ENCODE data around the gene TMBIM6. TPM values are rescaled to one million over a fixed set of nuclear protein-coding genes. Genes with fewer than 3 reads are reported as not detected.
A peak's percentile ranks its signal among the peaks of the same experiment; 100 is the strongest.

Gene TMBIM6
- total and polyA plus RNA-seq, 9 of the 15 experiments (the other 6 are each of a cell fraction or from before 2014, with no cell fraction given): 147 to 1,288 (median 352) TPM

DNA sequence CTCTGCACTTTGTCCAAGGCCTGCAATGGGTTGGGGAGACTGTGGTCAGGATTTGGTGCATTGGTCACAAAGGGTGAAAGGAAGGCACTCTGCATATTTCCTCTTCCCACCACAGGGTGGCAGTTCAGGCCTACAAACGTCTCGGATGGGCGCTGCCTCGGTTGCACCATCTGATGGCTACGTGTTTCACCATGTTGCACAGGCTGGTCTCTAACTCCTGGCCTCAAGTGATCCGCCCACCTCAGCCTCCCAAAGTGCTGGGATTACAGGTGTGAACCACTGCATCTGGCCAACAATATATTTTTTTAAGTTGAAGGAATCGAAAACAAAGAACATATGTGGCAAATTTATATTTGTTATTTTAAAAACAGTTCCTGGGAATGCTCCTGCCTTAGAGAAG is 35.1 kb downstream of the TMBIM6 start (continued):
- TF ChIP-seq, protein P1, sequence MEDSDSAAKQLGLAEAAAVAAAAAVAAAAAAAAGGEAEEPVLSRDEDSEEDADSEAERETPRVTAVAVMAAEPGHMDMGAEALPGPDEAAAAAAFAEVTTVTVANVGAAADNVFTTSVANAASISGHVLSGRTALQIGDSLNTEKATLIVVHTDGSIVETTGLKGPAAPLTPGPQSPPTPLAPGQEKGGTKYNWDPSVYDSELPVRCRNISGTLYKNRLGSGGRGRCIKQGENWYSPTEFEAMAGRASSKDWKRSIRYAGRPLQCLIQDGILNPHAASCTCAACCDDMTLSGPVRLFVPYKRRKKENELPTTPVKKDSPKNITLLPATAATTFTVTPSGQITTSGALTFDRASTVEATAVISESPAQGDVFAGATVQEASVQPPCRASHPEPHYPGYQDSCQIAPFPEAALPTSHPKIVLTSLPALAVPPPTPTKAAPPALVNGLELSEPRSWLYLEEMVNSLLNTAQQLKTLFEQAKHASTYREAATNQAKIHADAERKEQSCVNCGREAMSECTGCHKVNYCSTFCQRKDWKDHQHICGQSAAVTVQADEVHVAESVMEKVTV (CRISPR knock-in tag; IDR thresholded peaks at IDR 0.05): peak; percentile 85
- TF ChIP-seq RBFOX2 (IDR thresholded peaks at IDR 0.05; ENCODE audit: low read depth, low read length): peak; percentile 33; the same call in 1 of the 2 replicates
- no peak for TF ChIP-seq ZNF717 (CRISPR knock-in tag; IDR thresholded peaks at IDR 0.05)
- TF ChIP-seq ZNF696 (CRISPR knock-in tag; conservative IDR thresholded peaks at IDR 0.05): no peak
- TF ChIP-seq CEBPZ (IDR thresholded peaks at IDR 0.05; ENCODE audit: borderline replicate concordance, low read depth, low read length): no peak
- TF ChIP-seq FOXJ2 (tag; IDR thresholded peaks at IDR 0.05): no peak
- no peak for TF ChIP-seq CREB1 (IDR thresholded peaks at IDR 0.05)
- no peak for TF ChIP-seq CREB1 (CRISPR knock-in tag; IDR thresholded peaks at IDR 0.05)
- TF ChIP-seq, protein P2, sequence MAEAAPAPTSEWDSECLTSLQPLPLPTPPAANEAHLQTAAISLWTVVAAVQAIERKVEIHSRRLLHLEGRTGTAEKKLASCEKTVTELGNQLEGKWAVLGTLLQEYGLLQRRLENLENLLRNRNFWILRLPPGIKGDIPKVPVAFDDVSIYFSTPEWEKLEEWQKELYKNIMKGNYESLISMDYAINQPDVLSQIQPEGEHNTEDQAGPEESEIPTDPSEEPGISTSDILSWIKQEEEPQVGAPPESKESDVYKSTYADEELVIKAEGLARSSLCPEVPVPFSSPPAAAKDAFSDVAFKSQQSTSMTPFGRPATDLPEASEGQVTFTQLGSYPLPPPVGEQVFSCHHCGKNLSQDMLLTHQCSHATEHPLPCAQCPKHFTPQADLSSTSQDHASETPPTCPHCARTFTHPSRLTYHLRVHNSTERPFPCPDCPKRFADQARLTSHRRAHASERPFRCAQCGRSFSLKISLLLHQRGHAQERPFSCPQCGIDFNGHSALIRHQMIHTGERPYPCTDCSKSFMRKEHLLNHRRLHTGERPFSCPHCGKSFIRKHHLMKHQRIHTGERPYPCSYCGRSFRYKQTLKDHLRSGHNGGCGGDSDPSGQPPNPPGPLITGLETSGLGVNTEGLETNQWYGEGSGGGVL (CRISPR knock-in tag; IDR thresholded peaks at IDR 0.05): no peak
- no peak for TF ChIP-seq PKNOX1 (IDR thresholded peaks at IDR 0.05)
- TF ChIP-seq, protein P3, sequence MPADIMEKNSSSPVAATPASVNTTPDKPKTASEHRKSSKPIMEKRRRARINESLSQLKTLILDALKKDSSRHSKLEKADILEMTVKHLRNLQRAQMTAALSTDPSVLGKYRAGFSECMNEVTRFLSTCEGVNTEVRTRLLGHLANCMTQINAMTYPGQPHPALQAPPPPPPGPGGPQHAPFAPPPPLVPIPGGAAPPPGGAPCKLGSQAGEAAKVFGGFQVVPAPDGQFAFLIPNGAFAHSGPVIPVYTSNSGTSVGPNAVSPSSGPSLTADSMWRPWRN (IDR thresholded peaks at IDR 0.05; ENCODE audit: low read depth): no peak
- no peak for TF ChIP-seq YY1 (IDR thresholded peaks at IDR 0.05; ENCODE audit: borderline replicate concordance in 1 of 3, control insufficient read depth in 1 of 3, extremely low read depth in 1 of 3, insufficient read depth in 3 of 3, insufficient read length in 1 of 3, insufficient replicate concordance in 2 of 3, low read depth in 1 of 3, low read length in 2 of 3)
- no peak for TF ChIP-seq DDX20 (tag; IDR thresholded peaks at IDR 0.05; ENCODE audit: low read depth)
- TF ChIP-seq RAD21 (CRISPR knock-in tag; conservative IDR thresholded peaks at IDR 0.05 in 1 of 2, IDR thresholded peaks at IDR 0.05 in 1 of 2): peak; percentile 93 to 95

Data from K562 (cell line).